Neuronal stem cell (in vitro differentiated cells): ENCODE results near the gene DENND2A. TPM values are rescaled to one million over a fixed set of nuclear protein-coding genes. Genes with fewer than 3 reads are reported as not detected.

Source experiments
- DNase-seq: peaks from one replicate; pipeline ENCODE4 v3.0.0-alpha.2; 2013; ENCODE audit warnings: low spot score
- H2AFZ ChIP-seq: one replicate; pipeline ENCODE4 v1.6.1; 2013; ENCODE audit warnings: mild to moderate bottlenecking, low read length, inconsistent platforms
- H2AK5ac ChIP-seq: 2 replicates; pipeline ENCODE4 v1.6.1; 2013; ENCODE audit warnings: low read depth, mild to moderate bottlenecking, inconsistent platforms, low read length, moderate library complexity, mixed read lengths
- H2BK120ac ChIP-seq: 2 replicates; pipeline ENCODE4 v1.6.1; 2013; ENCODE audit warnings: low read depth, mild to moderate bottlenecking, inconsistent platforms, low read length, moderate library complexity, mixed read lengths
- H2BK12ac ChIP-seq: one replicate; pipeline ENCODE4 v1.6.1; 2013; ENCODE audit warnings: low read length, inconsistent platforms
- H2BK15ac ChIP-seq: 2 replicates; pipeline ENCODE4 v1.6.1; 2013; ENCODE audit warnings: mild to moderate bottlenecking, low read length, inconsistent platforms, mixed read lengths
- H2BK5ac ChIP-seq: one replicate; pipeline ENCODE4 v1.6.1; 2013; ENCODE audit warnings: inconsistent platforms, mild to moderate bottlenecking, low read length, moderate library complexity
- H3K14ac ChIP-seq: one replicate; pipeline ENCODE4 v1.6.1; 2013; ENCODE audit warnings: low read length, inconsistent platforms
- H3K18ac ChIP-seq: 2 replicates; pipeline ENCODE4 v1.6.1; 2013; ENCODE audit warnings: low read length, inconsistent platforms
- H3K23ac ChIP-seq: 2 replicates; pipeline ENCODE4 v1.6.1; 2013; ENCODE audit warnings: low read depth, mild to moderate bottlenecking, mixed read lengths, low read length, inconsistent platforms; ENCODE audit not compliant: poor library complexity
- H3K27ac ChIP-seq: replicated peaks from 3 replicates; pipeline ENCODE4 v1.5.1; 2013; ENCODE audit warnings: low read length, inconsistent platforms
- H3K27me3 ChIP-seq, 3 experiments: 2 replicates each; pipeline ENCODE4 v1.6.1; 2013; ENCODE audit warnings: low read length in 3 of 3, mild to moderate bottlenecking in 2 of 3, inconsistent platforms in 1 of 3, low read depth in 1 of 3, mixed read lengths in 1 of 3, moderate library complexity in 1 of 3; ENCODE audit not compliant: control insufficient read depth in 3 of 3, insufficient read depth in 3 of 3
- H3K36me3 ChIP-seq, 2 donors: replicated peaks in 1 of 2; 2 replicates each; pipeline ENCODE4 v1.6.1; 2013; ENCODE audit warnings: low read length in 2 of 2; ENCODE audit not compliant: control insufficient read depth in 2 of 2, insufficient read depth in 2 of 2
- H3K4ac ChIP-seq: 2 replicates; pipeline ENCODE4 v1.6.1; 2013; ENCODE audit warnings: inconsistent platforms, mild to moderate bottlenecking, low read length, moderate library complexity
- H3K4me1 ChIP-seq, 2 donors: 1 replicate in 1 of 2; 2 replicates in 1 of 2; pipeline ENCODE4 v1.6.1; 2013; ENCODE audit warnings: low read length in 2 of 2, low read depth in 1 of 2; ENCODE audit not compliant: control insufficient read depth in 2 of 2, insufficient read depth in 1 of 2
- H3K4me2 ChIP-seq: one replicate; pipeline ENCODE4 v1.6.1; 2013; ENCODE audit warnings: mild to moderate bottlenecking, low read length, inconsistent platforms; ENCODE audit not compliant: insufficient read depth, poor library complexity, severe bottlenecking
- H3K4me3 ChIP-seq, 2 donors: 2 replicates each; pipeline ENCODE4 v1.5.1; 2013; ENCODE audit warnings: low read length in 2 of 2, mild to moderate bottlenecking in 2 of 2, inconsistent platforms in 1 of 2, moderate library complexity in 1 of 2
- H3K79me1 ChIP-seq: one replicate; pipeline ENCODE4 v1.6.1; 2013; ENCODE audit warnings: low read depth, mild to moderate bottlenecking, inconsistent platforms, low read length, moderate library complexity
- H3K9ac ChIP-seq: one replicate; pipeline ENCODE4 v1.6.1; 2013; ENCODE audit warnings: mild to moderate bottlenecking, low read depth, low read length, inconsistent platforms; ENCODE audit not compliant: poor library complexity
- H3K9me3 ChIP-seq, 2 donors: replicated peaks in 1 of 2; 2 replicates each; pipeline versions ENCODE3 to v1.6.1; 2013; ENCODE audit warnings: low read length in 2 of 2, mild to moderate bottlenecking in 2 of 2, inconsistent platforms in 1 of 2, low read depth in 1 of 2, mixed read lengths in 1 of 2, moderate library complexity in 1 of 2; ENCODE audit not compliant: control insufficient read depth in 2 of 2, insufficient read depth in 1 of 2
- H4K8ac ChIP-seq: one replicate; pipeline ENCODE4 v1.6.1; 2013; ENCODE audit warnings: low read depth, mild to moderate bottlenecking, inconsistent platforms, low read length, moderate library complexity
- H4K91ac ChIP-seq: one replicate; pipeline ENCODE4 v1.6.1; 2013; ENCODE audit warnings: low read length, low read depth, mild to moderate bottlenecking, inconsistent platforms; ENCODE audit not compliant: poor library complexity
- WGBS, 2 donors: extraction: QIAGEN DNeasy Blood & Tissue Kit; methylation state at CpG; one replicate each; pipeline ENCODE4 v1.1.7; 2013; ENCODE audit warnings: missing lambda C conversion rate in 2 of 2, mixed read lengths in 1 of 2; ENCODE audit not compliant: insufficient read length in 2 of 2, insufficient replicate concordance in 1 of 2; ENCODE audit errors: extremely low coverage in 2 of 2; 5-methylcytosine and 5-hydroxymethylcytosine counted together
- small RNA-seq: library from polyadenylated mRNA; stranded (forward); fragments of <200 nt; extraction: miRNeasy Mini kit (QIAGEN cat#:217004); gene quantifications from one replicate; pipeline ENCODE3, GENCODE V24; 2013; ENCODE audit not compliant: insufficient read depth

The DENND2A gene

DNA sequence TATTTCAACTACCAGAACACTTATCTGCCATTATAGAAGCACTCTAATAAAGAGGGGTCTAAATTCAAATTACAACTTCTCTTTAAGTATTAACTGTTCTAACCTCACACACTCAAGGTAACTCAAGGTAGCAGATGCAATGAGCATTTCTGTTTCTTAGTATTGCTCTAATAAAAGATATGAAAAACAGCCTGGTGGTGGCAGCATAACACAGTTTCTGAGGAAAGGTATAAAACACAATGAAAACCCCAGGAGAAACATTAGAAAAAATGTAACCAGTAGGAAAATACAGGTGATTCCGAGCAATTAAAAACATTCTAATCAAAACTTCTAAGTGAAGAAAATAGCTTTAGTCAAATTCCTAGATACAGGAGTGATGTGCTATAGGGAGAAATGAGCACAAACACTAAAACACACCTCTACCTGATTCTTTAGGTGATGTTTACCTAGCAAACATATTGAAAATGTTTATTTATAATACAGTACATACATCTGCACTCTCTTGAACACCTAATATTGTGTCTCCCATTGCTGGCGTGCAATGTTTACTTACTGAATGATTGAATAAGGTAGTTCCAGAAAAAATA is 164.8 kb downstream of the DENND2A start:
- Histone ChIP-seq H2BK120ac (no peak overlapping the region), H2BK5ac (no peak overlapping the region), H2BK12ac (no peak overlapping the region), H4K91ac (no peak overlapping the region), H3K4me3 (no peak overlapping the region), H3K23ac (no peak overlapping the region), H4K8ac (no peak overlapping the region), H3K79me1 (peaks cover 3% of the 10 kb centered on the region), H3K14ac (no peak overlapping the region), H3K18ac (no peak overlapping the region), H3K9me3 (no peaks in the 10 kb centered on the region), H3K36me3 (peaks cover 4 to 11% of the 10 kb centered on the region in 2 donors), H3K27me3 (no peaks in the 10 kb centered on the region), H3K27ac (no peak overlapping the region), H2AK5ac (no peak overlapping the region), H3K4me2 (no peak overlapping the region), H3K4me1 (peaks cover 0 to 2% of the 10 kb centered on the region in 2 donors), H3K9ac (no peak overlapping the region), H2BK15ac (no peak overlapping the region), H2AFZ (no peak overlapping the region), H3K4ac (no peak overlapping the region)
- whole genome bisulfite sequencing, 2 donors = no CpG with 5 or more reads among the region's 2 CpGs
- DNase-seq = no peak

Small RNA genes within 50 kb of the gene (small RNA-seq; reads per million reads assigned to genes)
- gene RF00019 (not detected), gene RN7SL771P (not detected)
